Measurements from ENCODE around the gene QKI. TPM values are rescaled to one million over a fixed set of nuclear protein-coding genes. Genes with fewer than 3 reads are reported as not detected.

QKI gene
- total and polyA plus RNA-seq, 2 of the 8 experiments (the other 6 are each of a cell fraction or from before 2014, with no cell fraction given) = 181 to 183 TPM

DNA sequence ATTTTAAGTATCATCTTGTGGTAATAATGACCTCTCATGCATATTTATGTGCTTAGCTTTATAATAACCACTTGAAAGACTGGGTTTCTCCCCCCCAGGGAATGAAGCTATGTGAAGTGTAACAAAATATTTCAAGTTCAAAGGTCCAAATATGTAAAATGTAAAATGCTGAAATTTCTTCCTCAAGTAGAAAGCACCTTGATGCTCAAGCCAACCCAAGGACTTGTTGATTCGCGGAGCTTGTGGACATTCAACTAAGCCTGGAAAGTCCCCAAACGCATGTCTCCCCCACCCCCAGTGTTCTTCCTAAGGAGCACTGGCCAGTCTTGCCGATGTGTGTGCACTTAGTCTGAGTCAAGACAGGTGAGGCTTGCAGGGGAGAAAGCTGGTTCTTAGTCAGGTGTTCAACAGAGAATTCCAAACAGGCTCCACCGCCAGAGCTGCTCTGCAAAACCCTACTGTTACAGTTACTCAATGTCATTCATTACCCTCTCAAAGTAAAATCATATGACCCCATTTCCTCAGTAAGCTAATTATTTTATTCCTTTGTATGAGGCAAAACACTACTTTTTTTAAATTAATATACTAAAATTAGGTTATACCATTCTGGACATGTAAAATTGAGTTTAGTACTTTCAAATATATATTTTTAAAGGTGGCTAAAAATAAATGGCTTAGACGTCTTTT is 46.9 kb upstream of the QKI start (continued):
- TF ChIP-seq CBX5 (IDR thresholded peaks at IDR 0.05; ENCODE audit: low read depth, low read length) = no peak
- TF ChIP-seq, protein P1, sequence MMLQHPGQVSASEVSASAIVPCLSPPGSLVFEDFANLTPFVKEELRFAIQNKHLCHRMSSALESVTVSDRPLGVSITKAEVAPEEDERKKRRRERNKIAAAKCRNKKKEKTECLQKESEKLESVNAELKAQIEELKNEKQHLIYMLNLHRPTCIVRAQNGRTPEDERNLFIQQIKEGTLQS (IDR thresholded peaks at IDR 0.05; ENCODE audit: insufficient read depth, low read depth, low read length) = no peak
